ENCODE measurements around the gene CD164.

The CD164 gene

DNA sequence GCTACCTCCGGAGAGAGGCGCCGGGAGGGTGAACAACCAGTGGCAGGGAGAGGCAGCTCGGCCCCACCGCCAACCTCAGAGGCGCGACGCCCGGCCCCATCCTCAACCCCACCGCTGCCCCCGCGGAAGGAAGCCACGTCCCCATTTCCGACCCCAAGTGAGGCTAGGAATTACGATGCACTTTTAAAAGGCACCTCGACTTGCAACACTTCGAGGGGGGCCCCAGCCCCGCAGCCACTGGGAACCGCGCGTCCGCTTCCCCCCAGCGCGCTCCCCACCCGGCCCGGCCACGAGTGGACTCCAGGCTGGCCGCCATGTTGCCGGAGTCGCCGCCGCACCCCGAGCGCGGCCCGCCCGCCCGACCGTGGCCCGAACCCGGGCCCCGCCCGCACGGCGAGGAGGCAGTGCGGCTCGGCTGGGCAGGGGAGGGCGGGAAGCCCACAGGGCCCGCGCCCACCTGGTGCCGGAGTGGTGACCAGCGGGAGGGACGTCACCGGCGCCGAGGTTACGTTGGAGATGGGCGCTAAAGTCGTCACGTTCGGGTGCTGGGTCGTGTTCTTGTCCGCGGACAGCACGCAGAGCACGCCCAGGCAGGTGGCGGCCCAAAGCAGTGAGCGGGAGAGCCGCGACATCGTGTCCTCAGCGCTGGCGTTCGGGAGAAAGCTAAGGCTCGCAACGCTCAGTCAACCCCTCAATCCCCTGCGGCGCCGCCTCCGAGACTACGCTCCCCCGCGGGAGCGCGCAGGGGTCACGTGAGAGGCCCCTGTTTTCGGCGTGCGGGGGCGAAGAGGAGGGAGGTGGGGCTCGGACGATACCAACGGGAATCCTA, at the start of gene CD164:
Gene CD164, minus strand, starts transcription at position 721 of the 829 bp plus-strand sequence. Its CDS starts 89 bp downstream, at position 632.
- DNase-seq (ENCODE audit: low spot score), result peak; percentile 94

DNA sequence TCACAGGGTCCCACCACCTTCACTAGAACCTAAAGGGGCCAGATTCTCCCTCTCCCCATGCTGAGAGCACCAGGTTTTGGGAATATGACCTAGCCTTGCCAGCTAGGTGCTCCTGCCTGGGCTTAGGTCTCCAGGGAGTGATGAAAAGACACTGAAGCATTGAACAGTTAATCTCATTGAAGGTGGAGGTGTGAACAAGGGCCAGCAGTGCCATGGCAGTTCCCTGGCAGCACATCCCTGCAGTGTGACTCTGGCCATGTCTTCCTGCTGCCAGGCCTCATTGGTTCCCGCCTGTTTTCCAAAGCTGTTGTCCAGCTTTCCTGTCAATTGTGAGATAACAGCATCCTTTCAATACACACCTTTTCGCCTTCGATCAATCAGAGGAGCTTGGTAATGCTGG, 47.2 kb upstream of the CD164 start:
- DNase-seq (ENCODE audit: low spot score), result no peak

DNA sequence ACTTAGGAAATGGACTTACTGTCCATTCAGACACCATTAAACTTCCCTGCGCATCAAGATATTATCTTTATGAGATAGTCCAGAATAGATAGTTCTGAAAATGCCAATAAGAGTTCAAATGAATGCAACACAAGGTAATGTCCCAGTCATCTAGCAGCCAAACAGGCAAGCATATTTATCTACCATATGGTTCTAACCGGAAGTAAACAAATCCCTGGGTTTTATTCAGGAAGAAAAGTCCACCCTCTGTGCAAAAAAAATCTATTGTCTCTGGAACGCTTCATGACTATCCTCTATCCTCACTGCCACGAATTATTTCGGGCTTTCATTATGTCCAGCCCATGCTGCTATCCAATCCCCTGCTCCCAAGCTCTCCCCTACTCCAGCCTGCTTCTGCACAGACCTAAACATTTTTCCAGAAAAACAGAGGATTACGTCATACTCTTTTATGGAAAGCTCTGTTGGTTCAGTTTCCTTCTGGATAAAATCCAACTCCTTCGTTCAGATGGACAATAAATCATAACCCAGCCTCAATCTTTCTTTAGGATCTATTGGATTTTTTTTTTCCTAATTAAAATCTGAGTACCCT, 46.7 kb upstream of the CD164 start:
- DNase-seq (ENCODE audit: low spot score), result no peak

DNA sequence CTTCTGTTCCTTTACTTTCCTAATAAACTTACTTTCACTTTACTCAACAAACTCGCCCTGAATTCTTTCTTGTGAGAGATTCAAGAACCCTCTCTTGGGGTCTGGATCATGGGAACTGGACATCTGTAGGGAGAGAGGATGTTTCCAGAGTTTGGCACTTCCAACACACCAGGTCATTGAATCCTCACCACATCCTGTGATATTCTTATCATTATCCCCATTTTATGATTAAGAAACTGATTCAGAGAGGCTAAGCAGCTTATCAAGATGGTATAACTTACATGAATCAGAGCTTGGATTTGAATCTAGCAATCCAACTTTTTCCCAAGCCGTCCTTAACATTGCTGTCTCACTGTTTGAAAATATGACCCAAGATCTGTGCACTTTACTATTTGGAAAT, 42.7 kb upstream of the CD164 start:
- DNase-seq (ENCODE audit: low spot score), result no peak

DNA sequence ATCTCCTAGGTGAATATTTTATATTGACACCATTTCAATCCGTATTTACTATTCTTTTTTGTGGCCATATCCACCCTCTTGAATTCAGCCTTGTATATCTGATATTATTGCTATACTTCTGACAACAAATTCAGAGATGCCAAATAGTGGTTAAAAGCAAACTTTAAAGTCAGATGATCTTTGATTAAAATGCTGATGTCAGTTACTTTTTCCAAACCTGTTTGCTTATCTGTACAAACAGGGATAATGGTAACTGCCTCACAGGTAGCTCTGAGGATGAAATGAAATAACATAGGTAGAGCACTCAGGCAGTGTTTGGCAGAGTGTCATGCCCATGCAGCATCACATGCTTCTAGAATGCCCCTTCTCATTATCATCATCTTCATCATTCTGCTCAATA, 38.9 kb upstream of the CD164 start:
- DNase-seq (ENCODE audit: low spot score), result no peak

DNA sequence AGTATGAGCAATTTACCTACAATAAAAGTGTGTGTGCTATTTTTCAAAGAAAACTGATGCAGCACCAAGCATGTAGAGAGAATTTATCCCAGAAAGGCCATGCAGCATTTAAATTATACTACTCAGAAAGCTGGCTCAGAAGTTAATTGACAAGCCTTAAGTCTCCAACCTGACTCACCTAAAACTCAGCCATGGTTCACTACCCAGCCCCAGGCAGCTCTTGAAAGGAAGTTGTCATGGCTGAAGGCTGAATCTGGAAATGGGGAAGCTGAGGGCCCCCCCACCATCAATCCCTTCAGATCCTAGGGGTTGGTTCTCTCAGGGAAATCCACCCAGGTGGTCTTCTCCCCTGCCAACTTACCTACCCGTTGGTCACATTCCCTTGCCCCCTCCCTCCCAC, 38.5 kb upstream of the CD164 start:
- no peak for DNase-seq (ENCODE audit: low spot score)

DNA sequence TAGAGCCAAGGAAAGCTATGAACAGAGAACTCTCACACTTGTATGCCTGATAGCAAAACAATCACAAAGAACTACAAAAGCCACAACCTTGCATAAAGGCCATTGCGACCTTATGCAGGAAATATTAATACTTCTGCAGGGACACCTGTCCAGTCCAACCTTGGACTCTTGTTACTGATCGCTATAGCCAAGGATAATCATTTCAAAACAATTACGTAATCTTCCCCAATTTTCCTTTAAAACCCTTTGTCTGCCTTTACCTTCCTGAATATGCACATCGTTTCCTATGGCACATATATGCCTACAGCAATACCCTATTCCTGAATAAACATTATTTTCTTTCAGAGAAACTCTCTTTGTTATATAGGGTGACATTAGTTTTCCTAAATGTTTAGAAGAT, 35.4 kb upstream of the CD164 start:
- DNase-seq (ENCODE audit: low spot score), result no peak

DNA sequence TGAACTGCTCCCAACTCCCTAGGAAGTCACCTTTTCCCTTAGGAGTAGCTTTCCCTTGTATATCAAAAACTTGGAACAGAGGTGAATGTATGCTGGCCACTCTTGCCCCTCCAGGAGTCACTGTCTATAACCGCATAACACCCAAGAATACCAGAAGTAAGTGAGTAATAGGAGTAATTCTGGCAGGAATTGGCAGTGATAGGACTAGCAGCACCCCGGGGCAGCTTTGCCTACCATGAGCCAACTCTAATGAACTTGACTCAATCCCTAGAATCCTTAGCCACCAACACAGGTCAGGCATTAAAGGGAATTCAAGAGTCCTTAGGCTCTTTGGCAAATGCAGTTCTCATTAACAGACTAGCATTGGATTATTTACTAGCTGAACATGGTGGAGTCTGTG, 28.8 kb upstream of the CD164 start:
- no peak for DNase-seq (ENCODE audit: low spot score)

DNA sequence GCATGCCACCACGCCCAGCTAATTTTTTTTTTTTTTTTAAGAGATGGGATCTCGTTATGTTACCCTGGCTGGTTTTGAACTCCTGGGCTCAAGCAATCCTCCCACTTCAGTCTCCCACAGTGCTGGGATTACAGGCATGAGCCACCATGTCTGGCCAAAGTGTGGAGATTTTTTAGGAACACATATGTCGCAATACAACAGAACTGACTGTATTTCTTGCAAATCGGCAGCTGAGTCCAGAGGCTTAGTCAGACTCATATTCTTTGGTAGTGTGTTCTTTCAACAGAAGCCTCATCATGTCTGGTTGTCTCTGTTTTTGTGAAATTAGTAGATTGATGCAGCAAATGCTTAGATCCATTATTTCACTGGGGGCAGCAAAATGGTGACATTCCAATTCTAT, 23.9 kb upstream of the CD164 start:
- DNase-seq (ENCODE audit: low spot score), result peak; percentile 41

DNA sequence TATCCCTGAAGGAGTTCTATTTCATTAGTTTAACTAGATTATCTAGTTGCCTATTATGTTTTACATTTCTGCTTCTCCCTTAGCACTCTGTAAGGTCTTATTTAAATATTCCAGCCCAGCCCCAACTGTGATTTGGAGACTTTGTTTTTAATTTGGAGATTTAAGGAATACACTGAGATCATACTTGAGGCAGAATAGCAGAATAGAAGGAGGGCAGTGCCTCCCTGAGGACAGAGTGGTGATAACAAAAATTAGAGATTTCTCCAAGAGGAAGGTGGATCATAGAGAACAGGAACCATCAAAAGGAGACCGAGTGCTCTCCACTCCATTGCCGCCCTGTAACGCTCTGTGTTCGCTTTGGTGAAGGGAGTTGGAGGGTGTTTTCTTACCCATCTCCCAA, 14.8 kb upstream of the CD164 start:
- DNase-seq (ENCODE audit: low spot score), result no peak

DNA sequence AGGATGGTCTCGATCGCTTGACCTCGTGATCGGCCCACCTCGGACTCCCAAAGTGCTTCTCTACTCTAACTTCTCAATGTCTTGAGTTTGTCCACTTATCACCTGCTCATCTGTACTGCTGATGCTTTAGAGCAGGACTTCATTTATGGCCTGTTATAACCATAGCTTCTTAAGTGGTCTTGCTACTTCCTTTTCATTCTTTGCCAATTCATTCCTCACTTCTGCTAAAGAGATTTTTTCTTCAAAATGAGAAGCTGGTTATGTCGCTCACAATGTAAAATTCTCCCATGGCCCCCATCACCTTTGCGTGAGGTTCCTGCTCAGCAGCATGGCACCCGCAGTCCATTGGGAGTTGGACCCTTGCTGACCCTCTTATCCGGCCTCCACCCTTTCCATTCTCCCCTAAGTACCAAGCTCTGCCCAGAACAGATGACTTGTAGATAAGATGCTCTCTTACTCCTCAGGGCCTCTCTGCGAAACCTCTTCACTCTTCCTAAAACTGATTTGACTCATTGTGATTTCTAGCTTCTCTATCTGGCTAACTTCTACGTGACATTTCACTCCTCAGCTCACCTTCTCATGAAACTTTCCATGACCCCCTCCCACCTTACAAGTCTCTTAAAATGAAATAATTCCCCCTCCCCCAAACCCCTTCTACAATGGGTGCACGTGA, 13.9 kb upstream of the CD164 start:
- no peak for DNase-seq (ENCODE audit: low spot score)

DNA sequence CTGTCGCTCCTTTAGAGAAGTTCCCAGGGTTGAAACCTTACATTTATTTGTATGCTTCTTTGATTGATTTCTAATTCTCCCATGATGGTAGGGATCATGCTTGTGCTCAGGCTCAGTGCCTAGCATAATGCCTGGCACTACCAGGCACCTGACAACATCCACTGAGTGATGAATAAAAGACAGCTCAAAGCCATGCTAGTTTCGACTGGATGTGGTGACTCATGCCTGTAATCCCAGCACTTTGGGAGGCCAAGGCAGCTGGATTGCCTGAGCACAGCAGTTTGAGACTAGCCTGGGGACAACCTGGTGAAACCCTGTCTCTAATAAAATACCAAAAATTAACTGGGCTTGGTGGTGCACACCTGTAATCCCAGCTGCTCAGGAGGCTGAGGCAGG, 11.6 kb upstream of the CD164 start:
- DNase-seq (ENCODE audit: low spot score), result no peak

DNA sequence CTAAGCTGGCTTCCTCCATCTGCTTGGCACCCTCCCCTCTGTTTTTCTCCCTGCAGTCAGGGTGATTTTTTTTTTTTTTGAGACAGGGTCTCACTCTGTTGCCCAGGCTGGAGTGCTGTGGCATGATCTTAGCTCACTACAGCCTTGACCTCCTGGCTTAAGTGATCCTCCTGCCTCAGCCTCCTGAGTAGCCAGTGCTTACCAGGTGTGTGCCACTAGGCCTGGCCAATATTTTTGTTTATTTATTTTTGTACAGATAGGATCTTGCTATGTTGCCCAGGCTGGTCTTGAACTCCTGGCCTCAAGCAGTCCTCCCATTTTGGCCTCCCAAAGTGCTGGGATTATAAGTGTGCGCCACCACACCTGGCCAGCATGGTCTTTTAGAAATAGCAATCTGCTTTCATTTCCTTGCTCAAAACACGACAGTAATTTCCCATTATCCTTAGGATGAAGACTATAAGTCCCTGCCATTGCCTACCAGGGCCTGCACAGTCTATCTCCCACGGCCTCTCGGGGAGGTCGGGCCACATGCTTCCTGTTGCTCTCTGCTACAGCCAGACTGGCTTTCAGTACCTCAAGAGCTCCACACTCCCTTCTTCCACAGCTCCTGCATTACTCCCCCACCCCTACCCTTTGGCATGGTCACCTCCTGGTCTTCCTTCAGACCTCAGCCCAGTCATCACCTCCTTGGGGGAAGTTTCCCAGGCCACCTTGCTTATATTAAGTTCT, 11.1 kb upstream of the CD164 start:
- DNase-seq (ENCODE audit: low spot score), result no peak

DNA sequence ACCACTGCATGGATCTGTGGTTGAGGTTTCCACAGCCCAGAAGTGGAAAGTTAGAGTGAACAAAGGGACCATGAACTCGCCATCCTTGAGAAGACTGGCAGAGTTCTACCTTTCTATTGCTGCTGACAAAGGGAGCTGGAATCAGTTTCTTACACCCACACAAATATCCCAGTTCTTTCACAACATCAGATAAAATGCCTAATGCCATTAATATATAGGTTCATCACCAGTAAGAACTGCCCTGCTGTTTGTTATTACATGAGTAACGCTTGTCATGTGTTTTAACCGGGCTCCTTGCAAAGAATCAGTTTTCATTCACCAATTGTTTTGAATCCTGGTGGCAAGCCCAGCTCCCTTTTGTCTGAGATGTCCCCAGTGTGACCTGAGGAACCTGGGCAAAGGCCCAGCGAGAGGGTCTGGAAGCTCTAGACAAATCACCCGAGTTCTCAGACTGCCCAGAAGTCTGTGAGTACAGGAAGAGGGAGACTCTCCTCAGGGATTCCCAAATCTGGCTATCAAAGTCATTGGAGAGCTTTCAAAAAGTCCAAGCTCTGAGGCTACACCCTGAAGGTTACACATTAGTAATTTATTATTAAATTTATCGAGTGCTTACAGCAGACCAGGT, 7.5 kb upstream of the CD164 start:
- DNase-seq (ENCODE audit: low spot score), result no peak

DNA sequence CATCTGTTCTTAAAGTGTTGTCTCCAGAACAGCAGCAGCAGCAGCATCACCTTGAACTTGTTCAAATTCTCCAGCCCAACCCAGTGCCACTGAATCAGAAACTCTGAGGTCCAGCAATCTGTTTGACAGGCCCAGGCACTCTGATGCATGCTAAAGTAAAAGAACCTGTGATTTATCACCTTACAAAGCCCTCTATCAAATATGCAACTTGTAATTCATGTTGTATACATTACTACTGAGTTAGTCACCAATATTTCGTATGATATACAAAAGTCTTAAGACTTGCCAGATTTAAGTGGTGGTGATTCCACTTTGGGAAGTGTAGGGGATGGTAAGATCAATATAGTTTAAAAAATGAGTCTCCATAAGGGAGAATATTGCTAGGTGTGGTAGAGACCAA, 6.0 kb upstream of the CD164 start:
- no peak for DNase-seq (ENCODE audit: low spot score)

DNA sequence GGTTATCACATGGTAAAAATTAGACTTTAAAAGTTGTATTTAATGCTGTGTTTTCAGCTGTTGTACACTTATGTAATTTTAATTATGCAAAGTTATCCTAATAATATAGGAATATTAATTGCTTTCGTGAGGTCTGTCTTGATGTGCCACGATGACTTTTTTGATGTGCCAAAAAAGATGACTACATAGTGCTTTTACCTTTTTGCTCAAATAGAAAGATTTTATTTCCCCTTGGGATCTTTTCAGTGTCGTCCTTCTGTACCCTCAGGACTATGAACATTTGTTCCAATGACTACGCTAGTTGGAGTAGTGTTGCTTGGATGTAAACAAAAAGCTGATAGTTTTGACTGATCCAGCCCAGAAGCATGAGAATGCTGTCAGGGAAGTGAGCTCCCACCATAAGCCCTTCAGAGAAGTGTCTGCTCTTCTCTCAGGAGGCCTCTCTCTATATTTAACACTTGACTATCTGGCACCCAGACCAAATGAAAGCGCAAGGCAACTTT, 1.2 kb upstream of the CD164 start:
- no peak for DNase-seq (ENCODE audit: low spot score)

DNA sequence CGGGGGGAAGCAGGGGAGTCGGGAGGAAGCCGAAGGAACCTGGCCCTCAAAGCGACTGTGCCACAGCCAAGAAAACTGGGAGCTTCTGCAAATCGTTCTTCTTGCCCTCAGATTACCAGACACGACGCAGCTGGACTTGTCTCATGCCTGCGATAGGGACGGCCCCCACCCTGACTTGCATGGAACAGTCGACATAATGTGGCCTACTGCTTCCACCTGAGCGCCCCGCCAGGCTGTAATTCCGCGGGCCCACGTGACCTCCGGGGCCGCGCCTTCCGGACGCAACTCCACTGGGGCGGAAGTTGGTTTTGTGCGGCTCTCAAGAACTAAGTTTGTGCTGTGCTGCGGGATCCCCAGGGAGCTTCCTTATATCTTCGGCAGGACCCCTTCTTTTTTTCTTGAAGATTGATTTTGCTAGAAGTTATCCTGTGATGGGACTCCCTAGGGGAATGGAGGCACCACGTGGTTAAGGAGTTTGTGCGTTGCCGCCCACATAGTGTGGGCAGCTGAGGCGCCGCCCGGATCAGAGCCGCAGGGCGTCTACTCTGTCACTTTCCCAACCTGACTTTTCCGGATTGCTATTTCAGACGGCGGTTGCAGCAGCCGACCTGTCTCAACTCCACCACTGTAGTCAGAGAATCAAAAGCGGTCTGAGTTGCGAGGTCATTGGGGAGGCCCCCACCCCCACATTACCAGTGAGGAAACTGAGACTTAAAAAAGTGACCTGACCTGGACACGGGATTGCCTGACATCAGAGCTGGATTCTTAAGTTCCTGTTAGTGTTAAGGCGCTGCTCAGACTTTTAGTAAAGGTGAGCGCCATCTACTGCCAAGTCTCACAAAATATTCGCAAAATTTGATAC, 540 bp upstream of the CD164 start:
- DNase-seq (ENCODE audit: low spot score), result peak; percentile 93

DNA sequence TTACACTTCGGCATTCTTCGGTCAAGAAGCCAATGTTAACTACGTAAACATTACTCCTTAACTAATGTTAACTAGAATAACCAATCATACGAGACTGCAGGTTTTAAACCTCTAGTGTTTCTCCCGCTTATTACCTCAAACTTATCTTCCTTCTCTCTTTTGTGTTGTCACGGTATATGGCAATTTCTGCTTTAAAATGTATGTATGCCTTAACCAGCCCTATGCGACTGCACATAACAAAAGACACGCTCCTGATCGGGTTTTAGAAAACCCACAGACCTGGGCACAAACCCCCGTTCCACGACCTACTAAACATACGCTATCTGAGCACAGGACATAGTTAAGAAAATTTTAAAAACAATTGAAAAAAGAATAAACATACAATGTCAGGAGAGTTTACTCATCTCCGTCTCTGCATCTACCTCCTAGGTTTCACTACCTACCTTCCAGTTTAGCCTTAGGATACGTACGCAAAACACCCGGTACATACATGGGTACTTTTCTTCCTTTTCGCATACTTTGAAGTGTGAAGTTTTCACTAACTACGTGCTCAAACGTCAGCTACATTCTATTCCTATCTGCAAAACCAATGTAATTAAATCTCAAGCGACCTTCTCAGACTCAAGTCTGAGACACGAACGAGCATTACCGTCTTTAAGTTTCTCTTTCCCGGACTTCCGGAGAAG, 1.1 kb downstream of the CD164 start:
- DNase-seq (ENCODE audit: low spot score), result no peak

DNA sequence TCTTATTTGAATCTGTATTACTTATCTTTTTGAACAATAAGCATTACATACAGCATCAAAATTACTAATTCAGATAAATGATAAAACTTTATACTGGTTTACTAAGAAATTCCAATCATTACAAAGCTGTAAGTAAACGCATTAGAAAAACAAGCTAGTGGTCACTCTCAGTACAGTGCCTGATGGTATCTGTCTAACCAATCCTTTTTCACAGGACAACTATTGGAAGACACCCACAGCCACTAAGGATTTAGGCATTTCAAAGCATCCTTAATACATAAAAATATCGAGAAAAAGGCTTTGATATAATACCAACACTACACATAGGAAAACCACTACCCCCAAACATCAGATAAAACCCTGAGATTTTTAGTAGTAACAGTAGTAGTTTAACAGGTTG, 2.6 kb downstream of the CD164 start:
- DNase-seq (ENCODE audit: low spot score), result no peak

DNA sequence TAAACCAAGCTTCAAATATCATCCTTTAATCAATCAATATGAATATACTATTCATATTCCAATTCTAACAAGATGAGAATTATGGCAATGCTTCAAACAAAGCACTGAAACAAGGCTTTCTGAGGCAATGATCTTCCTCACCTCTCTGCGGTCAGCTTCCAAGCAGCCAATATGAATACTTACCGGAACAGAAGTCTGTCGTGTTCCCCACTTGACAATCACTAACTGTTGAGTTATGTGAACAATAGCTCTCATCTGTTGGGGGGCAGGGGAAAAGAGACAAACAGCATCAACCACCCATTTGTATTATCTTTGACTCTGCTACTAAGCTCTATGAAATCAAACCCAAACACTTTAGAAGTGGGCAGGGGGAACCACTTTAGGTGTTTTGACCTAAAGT, 4.5 kb downstream of the CD164 start:
- no peak for DNase-seq (ENCODE audit: low spot score)
